GM20431 (cell line): ENCODE data around the gene ISLR2.
"Not testable (repeated sequence)": the region's sequence is repeated elsewhere in the genome, so short reads cannot be mapped to it uniquely, and the experiment has no call there.

Experiments
- in situ Hi-C: fragments of 300-500 bp; cut with MseI, MboI; formaldehyde crosslinking; loops from one replicate; pipeline ENCODE4 v1.15.0; 2020; ENCODE audit warnings: low sequenced_read_pairs; ENCODE audit not compliant: unreplicated experiment

The ISLR2 gene

GRCh38 chr15:74130155-74130848, at the start of gene ISLR2:
Gene ISLR2 (plus strand): TSS chr15:74130586. CDS start chr15:74132755, 2,169 bp downstream.
- in situ Hi-C loops = no loop called here

GRCh38 chr15:74082450-74082849, 47.9 kb upstream of the ISLR2 start, which contains the start of gene GOLGA6A:
Gene GOLGA6A (minus strand): TSS chr15:74082550. CDS start chr15:74082509, 41 bp downstream.
- in situ Hi-C loops = not testable (repeated sequence)

GRCh38 chr15:74094567-74094966, 35.8 kb upstream of the ISLR2 start:
- in situ Hi-C loops = not testable (repeated sequence)

GRCh38 chr15:74095610-74096009, 34.8 kb upstream of the ISLR2 start:
- in situ Hi-C loops = not testable (repeated sequence)

GRCh38 chr15:74096753-74097474, 33.5 kb upstream of the ISLR2 start:
- in situ Hi-C loops = not testable (repeated sequence)

GRCh38 chr15:74099963-74100733, 30.2 kb upstream of the ISLR2 start:
- in situ Hi-C loops = not testable (repeated sequence)

- in situ Hi-C loops = no loop called here
These were observed 22.3 kb upstream of the ISLR2 start for GRCh38 chr15:74108111-74108510.

- in situ Hi-C loops = not testable (repeated sequence)
These were observed 21.8 kb upstream of the ISLR2 start for GRCh38 chr15:74108611-74109010.

- in situ Hi-C loops = no loop called here
These were observed 20.7 kb upstream of the ISLR2 start for GRCh38 chr15:74109713-74110112.

- in situ Hi-C loops = no loop called here
These were observed 10.0 kb upstream of the ISLR2 start for GRCh38 chr15:74120426-74120825.

- in situ Hi-C loops = no loop called here
These were observed 9.3 kb upstream of the ISLR2 start for GRCh38 chr15:74121039-74121438.

- in situ Hi-C loops = no loop called here
These were observed 8.5 kb upstream of the ISLR2 start for GRCh38 chr15:74121858-74122257.

GRCh38 chr15:74122403-74123130, 7.8 kb upstream of the ISLR2 start:
- in situ Hi-C loops = no loop called here

GRCh38 chr15:74123131-74123429, 7.3 kb upstream of the ISLR2 start:
- in situ Hi-C loops = no loop called here

GRCh38 chr15:74123658-74124057, 6.7 kb upstream of the ISLR2 start:
- in situ Hi-C loops = no loop called here

- in situ Hi-C loops = no loop called here
These were observed 6.2 kb upstream of the ISLR2 start for GRCh38 chr15:74124196-74124595.

- in situ Hi-C loops = loop anchor here (5.0 kb wide), 1 partner anchor 183 kb away; no protein-coding TSS in a partner anchor
These were observed 5.6 kb upstream of the ISLR2 start for GRCh38 chr15:74124759-74125158.

GRCh38 chr15:74127255-74127953, 3.0 kb upstream of the ISLR2 start:
- in situ Hi-C loops = loop anchor here (5.0 kb wide), 1 partner anchor 180 kb away; no protein-coding TSS in a partner anchor

- in situ Hi-C loops = loop anchor here (5.0 kb wide), 1 partner anchor 179 kb away; no protein-coding TSS in a partner anchor
These were observed 2.2 kb upstream of the ISLR2 start for GRCh38 chr15:74127954-74128784.
